Kidney (tissue), 14 donors: ENCODE results near the gene ROR1. TPM values are rescaled to one million over a fixed set of nuclear protein-coding genes. Genes with fewer than 3 reads are reported as not detected.

Experiments
- DNase-seq, 5 donors: peaks; one replicate each; pipeline ENCODE4 v3.0.0-alpha.2; 2013 to 2020
- FAIRE-seq: peaks from 2 replicates; lab custom pipeline; 2012; peaks lifted over from hg19 to GRCh38; lab: Jason Lieb, UNC
- H3K27ac ChIP-seq, 2 donors: one replicate each; pipeline ENCODE4 v1.7.0; 2013; ENCODE audit warnings: low read depth in 2 of 2, low read length in 2 of 2, inconsistent platforms in 1 of 2
- H3K27me3 ChIP-seq: one replicate; pipeline ENCODE4 v1.7.1; 2013; ENCODE audit warnings: low read length, inconsistent platforms; ENCODE audit not compliant: control insufficient read depth, insufficient read depth
- H3K36me3 ChIP-seq, 3 donors: one replicate each; pipeline versions ENCODE4 v1.7.0 to v1.7.1; 2013; ENCODE audit warnings: low read length in 3 of 3, control low read depth in 1 of 3, inconsistent platforms in 1 of 3; ENCODE audit not compliant: insufficient read depth in 3 of 3, control insufficient read depth in 2 of 3
- H3K4me1 ChIP-seq, 3 donors: one replicate each; pipeline versions ENCODE4 v1.7.0 to v1.7.1; 2013; ENCODE audit warnings: low read length in 3 of 3, inconsistent platforms in 1 of 3, low read depth in 1 of 3; ENCODE audit not compliant: control insufficient read depth in 2 of 3, insufficient read depth in 2 of 3
- H3K4me3 ChIP-seq, 3 donors: one replicate each; pipeline versions ENCODE4 v1.7.0 to v1.8.1; 2013; ENCODE audit warnings: low read length in 3 of 3, control low read depth in 1 of 3, inconsistent platforms in 1 of 3
- H3K9ac ChIP-seq, 3 donors: one replicate each; pipeline versions ENCODE4 v1.7.0 to v1.7.1; 2013; ENCODE audit warnings: low read length in 3 of 3, control low read depth in 1 of 3, inconsistent platforms in 1 of 3
- H3K9me3 ChIP-seq, 3 donors: one replicate each; pipeline versions ENCODE4 v1.7.0 to v1.7.1; 2013; ENCODE audit warnings: low read length in 3 of 3, control low read depth in 1 of 3, inconsistent platforms in 1 of 3; ENCODE audit not compliant: control insufficient read depth in 2 of 3, insufficient read depth in 1 of 3
- intact Hi-C: fragments of 100-400 bp; cut with DNase I; formaldehyde crosslinking; loops from one replicate; pipeline ENCODE4 v1.11.1; 2022
- polyA plus RNA-seq: library from polyadenylated mRNA; stranded (reverse); fragments of 350-450 nt; fragmentation: Illumina TruSeq; extraction: RNeasy Lipid Tissue Mini Kit (QIAGEN cat#74804); gene quantifications from one replicate; pipeline ENCODE4 v1.2.3, GENCODE V29; 2014; ENCODE audit warnings: low read depth, low replicate concordance; ENCODE audit not compliant: insufficient read depth
- total RNA-seq: library from RNA; stranded (reverse); fragmentation: NEBNext Ultra II Directional; extraction: Animal tissue kit (Norgen Biotek cat#: 25700); gene quantifications from one replicate; pipeline ENCODE4 v1.2.1, GENCODE V29; 2021
- TF ChIP-seq, protein P1 (sequence below): IDR thresholded peaks from 3 replicates; pipeline ENCODE4 v1.5.1; 2012; ENCODE audit warnings: mild to moderate bottlenecking, moderate library complexity, borderline replicate concordance; ENCODE audit not compliant: insufficient read depth; ENCODE audit errors: extremely low read depth
- donor health status: control.
- donor health status: control.
- donor health status: control.
- donor health status: control.
- donor health status: control.
- donor health status: DM: yes; HTN: yes; CAD: no.
- donor health status: Normal renal cell carcinoma (clear cell type).

The ROR1 gene
- total and polyA plus RNA-seq, 2 donors from 2014 or later = 0.77 to 8.0 TPM

DNA sequence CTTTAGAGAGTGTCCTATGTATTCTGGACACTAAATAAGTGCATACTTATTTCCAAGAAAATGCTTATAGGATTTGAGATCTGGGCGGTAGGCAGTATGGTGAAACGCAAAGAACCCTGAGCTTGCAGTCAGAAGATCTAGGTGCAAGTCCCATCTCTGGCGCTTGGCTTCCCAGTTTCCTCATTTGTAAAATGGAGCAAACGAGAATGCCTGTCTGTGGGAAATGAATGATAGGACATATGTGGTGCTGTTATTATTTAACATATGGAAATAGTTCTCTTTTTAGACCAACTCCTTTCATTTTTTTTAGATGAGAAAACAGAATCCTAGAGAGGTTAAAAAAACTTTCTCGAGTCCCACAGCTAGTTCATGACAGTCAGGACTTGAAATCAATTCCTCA, 25.2 kb upstream of the ROR1 start:
- FAIRE-seq = no peak
- TF ChIP-seq, protein P1, sequence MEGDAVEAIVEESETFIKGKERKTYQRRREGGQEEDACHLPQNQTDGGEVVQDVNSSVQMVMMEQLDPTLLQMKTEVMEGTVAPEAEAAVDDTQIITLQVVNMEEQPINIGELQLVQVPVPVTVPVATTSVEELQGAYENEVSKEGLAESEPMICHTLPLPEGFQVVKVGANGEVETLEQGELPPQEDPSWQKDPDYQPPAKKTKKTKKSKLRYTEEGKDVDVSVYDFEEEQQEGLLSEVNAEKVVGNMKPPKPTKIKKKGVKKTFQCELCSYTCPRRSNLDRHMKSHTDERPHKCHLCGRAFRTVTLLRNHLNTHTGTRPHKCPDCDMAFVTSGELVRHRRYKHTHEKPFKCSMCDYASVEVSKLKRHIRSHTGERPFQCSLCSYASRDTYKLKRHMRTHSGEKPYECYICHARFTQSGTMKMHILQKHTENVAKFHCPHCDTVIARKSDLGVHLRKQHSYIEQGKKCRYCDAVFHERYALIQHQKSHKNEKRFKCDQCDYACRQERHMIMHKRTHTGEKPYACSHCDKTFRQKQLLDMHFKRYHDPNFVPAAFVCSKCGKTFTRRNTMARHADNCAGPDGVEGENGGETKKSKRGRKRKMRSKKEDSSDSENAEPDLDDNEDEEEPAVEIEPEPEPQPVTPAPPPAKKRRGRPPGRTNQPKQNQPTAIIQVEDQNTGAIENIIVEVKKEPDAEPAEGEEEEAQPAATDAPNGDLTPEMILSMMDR = no peak
- H3K9me3 ChIP-seq = no peaks in the 10 kb centered on the region

DNA sequence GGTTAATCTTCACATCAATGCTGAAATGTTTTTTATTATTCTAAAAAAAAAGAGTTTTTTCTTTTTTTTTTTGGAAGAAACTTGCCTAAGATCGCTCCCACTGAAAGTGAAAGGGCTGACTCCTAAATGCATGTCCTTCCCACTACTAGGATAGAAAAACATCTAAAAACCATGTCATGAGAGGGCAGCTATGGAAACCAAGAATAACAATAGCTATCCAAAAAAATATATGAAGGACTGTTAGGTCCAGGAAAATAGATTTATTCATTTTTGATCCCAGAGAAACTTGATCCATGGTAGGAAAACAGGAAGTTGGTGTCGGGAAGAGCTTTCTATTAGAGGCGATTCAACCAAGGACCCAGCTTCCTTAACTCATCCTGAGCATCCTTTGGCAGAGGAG, 23.1 kb upstream of the ROR1 start:
- no peak overlapping the region for H3K9ac ChIP-seq
- H3K36me3 ChIP-seq = no peaks in the 10 kb centered on the region
- H3K9me3 ChIP-seq = no peaks in the 10 kb centered on the region
- no peaks in the 10 kb centered on the region for H3K4me1 ChIP-seq
- no peak overlapping the region for H3K27ac ChIP-seq
- H3K27me3 ChIP-seq = no peaks in the 10 kb centered on the region
- FAIRE-seq (no peak), DNase-seq (no peak)
- intact Hi-C loops = no loop called here
- no peak overlapping the region for H3K4me3 ChIP-seq
- TF ChIP-seq, protein P1 = no peak

More for the DNA sequence above, 25.2 kb upstream of the ROR1 start:
- no peak for DNase-seq
- intact Hi-C loops = no loop called here
- no peak overlapping the region for H3K4me3 ChIP-seq
- H3K27ac ChIP-seq = no peak overlapping the region
- no peaks in the 10 kb centered on the region for H3K27me3 ChIP-seq
- H3K9ac ChIP-seq = no peak overlapping the region
- no peaks in the 10 kb centered on the region for H3K36me3 ChIP-seq
- no peaks in the 10 kb centered on the region for H3K4me1 ChIP-seq

DNA sequence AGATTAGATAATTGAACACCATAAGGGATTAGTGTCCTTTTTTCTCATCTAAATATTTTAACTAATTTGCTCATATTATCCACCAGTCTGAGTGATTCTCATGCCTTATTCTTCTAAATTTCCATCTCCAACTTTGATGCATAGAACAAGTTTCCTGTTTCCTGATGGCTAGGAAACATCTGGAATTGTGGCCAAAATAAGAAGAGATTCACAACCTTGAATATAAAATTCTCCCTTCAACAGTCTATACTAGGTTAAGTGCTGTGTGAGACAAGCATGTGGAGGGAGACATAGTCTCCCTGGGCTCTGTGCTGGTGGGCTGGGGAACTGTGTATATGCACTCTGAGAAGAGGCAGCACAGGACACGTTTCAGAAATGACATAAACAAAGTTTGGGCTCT, 21.6 kb upstream of the ROR1 start:
- Histone ChIP-seq H3K4me1 (no peaks in the 10 kb centered on the region), H3K9me3 (no peaks in the 10 kb centered on the region), H3K9ac (no peak overlapping the region), H3K27ac (no peak overlapping the region), H3K4me3 (no peak overlapping the region), H3K27me3 (no peaks in the 10 kb centered on the region), H3K36me3 (no peaks in the 10 kb centered on the region)
- DNase-seq (no peak), FAIRE-seq (no peak)
- TF ChIP-seq, protein P1 = no peak
- intact Hi-C loops = no loop called here

DNA sequence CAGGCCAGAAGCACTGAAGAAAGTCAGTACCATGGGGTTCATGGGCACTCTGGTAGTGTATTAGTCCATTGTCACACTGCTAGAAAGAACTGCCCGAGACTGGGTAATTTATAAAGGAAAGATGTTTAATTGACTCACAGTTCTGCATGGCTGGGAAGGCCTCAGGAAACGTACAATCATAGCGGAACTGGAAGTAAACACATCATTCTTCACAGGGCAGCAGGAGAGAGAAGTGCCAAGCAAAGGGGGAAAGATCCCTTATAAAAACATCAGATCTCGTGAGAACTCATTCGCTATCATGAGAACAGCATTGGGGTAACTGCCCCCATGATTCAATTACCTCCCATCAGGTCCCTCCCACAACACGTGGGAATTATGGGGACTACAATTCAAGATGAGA, 20.2 kb upstream of the ROR1 start:
- H3K9ac ChIP-seq = no peak overlapping the region
- no peaks in the 10 kb centered on the region for H3K4me1 ChIP-seq
- TF ChIP-seq, protein P1 = no peak
- no peaks in the 10 kb centered on the region for H3K36me3 ChIP-seq
- FAIRE-seq (no peak), DNase-seq (no peak)
- H3K27ac ChIP-seq = no peak overlapping the region
- no peak overlapping the region for H3K4me3 ChIP-seq
- no peaks in the 10 kb centered on the region for H3K9me3 ChIP-seq
- intact Hi-C loops = no loop called here
- no peaks in the 10 kb centered on the region for H3K27me3 ChIP-seq
